ENCODE data around the gene BICC1. TPM values are rescaled to one million over a fixed set of nuclear protein-coding genes. Genes with fewer than 3 reads are reported as not detected.
A peak's percentile ranks its signal among the peaks of the same experiment; 100 is the strongest.

The BICC1 gene
- total RNA-seq, 2 donors from 2014 or later = 8.3 to 15.7 TPM

DNA sequence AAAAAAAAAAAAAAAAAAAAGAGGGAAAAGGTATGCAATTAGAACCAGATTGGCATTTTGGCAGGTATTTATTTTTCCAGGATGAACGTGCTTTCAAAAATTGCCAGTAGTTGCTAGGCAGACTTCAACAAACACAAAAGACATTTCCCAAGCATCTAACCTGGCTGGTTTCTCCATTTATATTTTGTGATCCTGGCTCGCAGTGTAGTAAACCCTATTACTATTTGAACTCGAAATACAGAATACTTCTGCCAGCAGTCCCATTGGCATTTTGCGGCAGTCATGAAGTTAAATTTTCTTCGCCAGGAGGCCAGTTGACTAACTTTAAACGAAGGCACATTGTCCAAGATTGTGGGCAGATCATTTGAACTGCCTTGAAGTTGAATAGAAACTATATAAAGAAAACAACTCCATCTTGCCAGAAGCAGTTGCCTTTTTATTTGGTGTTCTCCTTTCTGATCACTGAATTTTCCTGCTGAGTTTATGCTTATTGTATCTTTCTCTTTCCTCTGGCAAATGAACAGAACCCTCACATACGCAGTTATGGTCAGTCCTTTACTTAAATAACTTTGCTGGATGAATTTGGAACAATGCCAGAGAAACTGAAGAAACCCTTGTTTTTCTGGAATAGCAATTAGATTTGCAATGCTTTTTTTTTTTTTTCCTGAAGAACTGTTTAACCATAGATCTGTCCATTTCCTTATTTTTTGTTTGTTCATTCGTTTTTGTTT, 132.9 kb downstream of the BICC1 start:
- Histone ChIP-seq H3K36me3 (no peaks in the 10 kb centered on the region), H3K4me1 (peaks cover 0 to 59% of the 10 kb centered on the region in 2 donors), H3K27ac (peak overlapping the region; percentile 19 to 31), H3K27me3 (no peaks in the 10 kb centered on the region), H3K9me3 (no peaks in the 10 kb centered on the region), H3K4me3 (no peak overlapping the region)
- DNase-seq (ENCODE audit: low spot score) = no peak
- TF ChIP-seq, protein P1, sequence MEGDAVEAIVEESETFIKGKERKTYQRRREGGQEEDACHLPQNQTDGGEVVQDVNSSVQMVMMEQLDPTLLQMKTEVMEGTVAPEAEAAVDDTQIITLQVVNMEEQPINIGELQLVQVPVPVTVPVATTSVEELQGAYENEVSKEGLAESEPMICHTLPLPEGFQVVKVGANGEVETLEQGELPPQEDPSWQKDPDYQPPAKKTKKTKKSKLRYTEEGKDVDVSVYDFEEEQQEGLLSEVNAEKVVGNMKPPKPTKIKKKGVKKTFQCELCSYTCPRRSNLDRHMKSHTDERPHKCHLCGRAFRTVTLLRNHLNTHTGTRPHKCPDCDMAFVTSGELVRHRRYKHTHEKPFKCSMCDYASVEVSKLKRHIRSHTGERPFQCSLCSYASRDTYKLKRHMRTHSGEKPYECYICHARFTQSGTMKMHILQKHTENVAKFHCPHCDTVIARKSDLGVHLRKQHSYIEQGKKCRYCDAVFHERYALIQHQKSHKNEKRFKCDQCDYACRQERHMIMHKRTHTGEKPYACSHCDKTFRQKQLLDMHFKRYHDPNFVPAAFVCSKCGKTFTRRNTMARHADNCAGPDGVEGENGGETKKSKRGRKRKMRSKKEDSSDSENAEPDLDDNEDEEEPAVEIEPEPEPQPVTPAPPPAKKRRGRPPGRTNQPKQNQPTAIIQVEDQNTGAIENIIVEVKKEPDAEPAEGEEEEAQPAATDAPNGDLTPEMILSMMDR (IDR thresholded peaks at IDR 0.05) = no peak

DNA sequence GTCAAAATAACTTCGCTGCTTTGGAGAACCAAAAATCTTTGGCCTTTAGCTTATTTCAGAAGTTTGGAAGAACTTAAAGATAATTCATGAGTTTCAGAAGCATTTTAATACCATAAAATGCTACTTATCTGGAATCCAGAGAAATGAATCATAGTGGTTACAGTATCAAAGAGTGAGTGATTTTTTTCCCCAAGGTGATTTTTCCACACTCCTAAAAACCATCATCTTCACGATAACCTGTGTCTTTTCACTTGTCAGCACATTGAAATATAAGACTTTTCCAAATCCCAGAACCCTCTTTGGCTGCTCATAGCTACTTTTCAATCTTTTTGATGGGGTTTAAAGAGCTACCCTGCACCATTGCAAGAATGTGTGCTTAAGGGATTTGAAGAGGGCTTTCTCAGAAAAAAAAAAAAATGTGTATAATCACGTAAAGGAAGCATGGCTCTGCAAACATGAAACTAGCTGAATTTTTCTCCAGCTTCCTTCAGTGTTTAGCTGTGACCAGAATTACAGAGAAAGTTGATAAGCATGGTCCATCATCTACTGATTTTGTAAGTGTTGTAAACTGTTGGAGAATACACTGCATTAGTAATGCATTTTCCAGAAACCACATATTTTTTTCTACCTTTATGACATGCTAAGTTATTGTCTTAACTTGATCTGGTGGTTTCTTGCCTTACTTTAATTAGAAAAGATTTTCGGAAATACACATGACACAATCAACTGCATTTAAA, 134.9 kb downstream of the BICC1 start:
- Histone ChIP-seq H3K27ac (no peak overlapping the region), H3K4me1 (peaks cover 0 to 56% of the 10 kb centered on the region in 2 donors), H3K4me3 (no peak overlapping the region), H3K36me3 (no peaks in the 10 kb centered on the region), H3K27me3 (no peaks in the 10 kb centered on the region), H3K9me3 (no peaks in the 10 kb centered on the region)
- TF ChIP-seq, protein P1 (IDR thresholded peaks at IDR 0.05) = no peak
- DNase-seq (ENCODE audit: low spot score) = no peak

DNA sequence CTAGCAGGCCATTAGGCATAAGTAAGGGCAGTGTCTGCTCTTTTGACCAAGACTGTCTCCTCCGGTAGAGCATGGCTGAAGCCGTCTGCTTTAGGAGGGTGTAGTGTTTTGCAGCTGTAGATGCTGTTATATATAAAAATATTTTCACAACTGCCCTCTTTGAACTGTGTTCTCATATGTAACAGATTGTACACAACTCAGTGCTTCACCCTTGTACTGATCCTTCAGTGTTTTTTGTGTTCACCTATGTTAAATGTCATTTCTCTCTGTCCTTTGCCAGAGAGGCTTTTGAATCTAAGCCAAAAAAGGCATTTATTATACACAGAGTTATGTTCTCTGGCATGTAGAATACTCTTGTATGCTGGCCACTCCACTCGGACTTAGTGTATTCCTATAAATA, 135.5 kb downstream of the BICC1 start:
- Histone ChIP-seq H3K4me3 (no peak overlapping the region), H3K27me3 (no peaks in the 10 kb centered on the region), H3K9me3 (no peaks in the 10 kb centered on the region), H3K36me3 (no peaks in the 10 kb centered on the region), H3K27ac (no peak overlapping the region), H3K4me1 (peaks cover 0 to 50% of the 10 kb centered on the region in 2 donors)
- TF ChIP-seq, protein P1 (IDR thresholded peaks at IDR 0.05) = no peak
- DNase-seq (ENCODE audit: low spot score) = no peak

DNA sequence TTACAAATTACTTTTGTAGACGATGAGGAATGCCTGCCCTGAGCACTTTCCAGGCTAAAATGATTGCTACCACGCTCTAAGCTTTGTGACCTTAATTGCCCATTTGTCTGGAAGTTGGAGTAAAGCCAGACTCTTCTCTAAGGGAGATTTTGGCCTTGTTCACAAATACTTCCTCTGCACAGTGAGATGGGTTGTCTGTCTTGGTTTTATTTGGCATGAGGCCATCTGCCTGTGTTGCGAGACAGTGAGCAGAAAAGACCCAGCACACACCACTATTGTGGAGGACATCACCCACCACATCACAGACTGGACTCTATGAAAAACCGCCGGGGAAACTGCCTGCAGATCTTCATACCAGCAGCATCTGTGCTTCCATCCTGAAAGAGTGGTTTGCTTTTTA, 138.4 kb downstream of the BICC1 start:
- Histone ChIP-seq H3K27ac (peak overlapping the region in 1 of 2 donors; percentile 26), H3K36me3 (no peaks in the 10 kb centered on the region), H3K9me3 (no peaks in the 10 kb centered on the region), H3K4me3 (no peak overlapping the region), H3K4me1 (peaks cover 0 to 31% of the 10 kb centered on the region in 2 donors), H3K27me3 (no peaks in the 10 kb centered on the region)
- TF ChIP-seq, protein P1 (IDR thresholded peaks at IDR 0.05) = no peak
- DNase-seq (ENCODE audit: low spot score) = no peak

DNA sequence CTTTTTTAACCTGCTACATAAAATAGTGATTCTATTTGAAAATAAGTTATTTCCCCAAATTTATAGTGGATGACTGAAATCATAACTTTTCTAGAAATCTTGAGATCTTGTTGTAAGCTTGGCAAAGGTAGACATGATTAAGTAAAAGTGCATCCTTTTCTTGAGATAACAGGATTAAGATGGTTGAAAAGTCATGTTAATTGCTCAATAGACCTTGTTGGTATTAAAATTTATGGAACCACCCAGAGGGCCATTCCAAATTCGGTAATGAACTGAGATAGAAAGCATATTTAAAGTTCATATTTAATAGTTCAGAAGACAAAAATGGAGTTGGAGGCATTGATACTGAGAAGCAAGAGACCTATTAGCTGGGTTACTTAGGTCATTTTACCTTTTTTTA, 139.1 kb downstream of the BICC1 start:
- Histone ChIP-seq H3K27ac (no peak overlapping the region), H3K9me3 (no peaks in the 10 kb centered on the region)

More for the DNA sequence above, 139.1 kb downstream of the BICC1 start:
- DNase-seq (ENCODE audit: low spot score) = no peak
- no peaks in the 10 kb centered on the region for H3K27me3 ChIP-seq
- no peaks in the 10 kb centered on the region for H3K36me3 ChIP-seq
- TF ChIP-seq, protein P1 (IDR thresholded peaks at IDR 0.05) = no peak
- H3K4me1 ChIP-seq = peaks cover 0 to 27% of the 10 kb centered on the region in 2 donors
- H3K4me3 ChIP-seq = no peak overlapping the region
